GM10266 (cell line): ENCODE data around the gene FAM185A.
"Not testable (repeated sequence)": the region's sequence is repeated elsewhere in the genome, so short reads cannot be mapped to it uniquely, and the experiment has no call there.

Source experiments
- DNase-seq: peaks from one replicate; pipeline ENCODE4 v3.0.0; 2012; ENCODE audit errors: extremely low spot score
- CTCF ChIP-seq: IDR thresholded peaks from 2 replicates; pipeline ENCODE4 v1.5.1; 2012; ENCODE audit warnings: mild to moderate bottlenecking, low read depth; ENCODE audit not compliant: control insufficient read depth, insufficient read depth; ENCODE audit errors: missing control alignments

Gene FAM185A

DNA sequence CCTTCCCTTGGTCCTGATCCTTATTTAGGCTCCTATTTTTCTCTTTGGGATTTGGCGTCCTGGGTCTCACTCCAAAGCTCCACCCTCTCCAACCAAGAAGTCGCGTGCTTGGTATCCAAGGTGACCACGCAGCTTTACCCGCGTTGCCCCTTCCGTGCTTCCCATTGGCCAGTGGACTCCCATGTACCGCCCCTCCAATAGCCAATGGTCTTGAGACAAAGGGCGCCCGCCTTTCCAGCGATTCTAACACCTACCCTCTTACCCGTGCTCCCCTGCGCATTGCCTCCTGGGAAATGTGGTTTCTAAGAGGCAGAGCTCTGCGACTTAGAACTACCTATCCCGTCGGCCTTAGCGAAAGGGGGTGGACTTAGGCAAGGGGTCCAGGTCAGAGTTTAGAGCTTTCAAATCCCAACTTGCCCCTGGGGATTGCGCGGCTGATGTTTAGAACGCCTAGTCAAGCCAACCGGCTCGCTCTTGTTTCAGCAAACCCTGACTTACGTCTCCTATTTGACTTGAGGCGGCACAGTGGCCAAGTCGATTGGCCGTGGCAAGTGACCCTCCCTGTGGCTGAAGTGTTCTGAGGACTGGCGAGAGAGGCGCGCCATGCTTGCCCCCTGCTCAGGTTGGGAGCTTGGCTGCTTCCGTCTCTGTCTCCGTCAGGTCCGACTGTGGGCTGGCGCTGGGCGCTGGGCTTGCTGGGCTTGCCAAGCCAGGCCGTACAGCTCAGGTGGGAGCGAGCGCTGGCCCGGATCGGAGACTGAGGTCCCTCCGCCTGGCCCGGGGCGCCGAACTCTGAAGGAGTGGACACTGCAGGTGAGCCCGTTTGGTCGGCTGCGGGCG lies at the start of gene FAM185A:
Gene FAM185A (plus strand): TSS at position 395 of the 840 bp plus-strand sequence. CDS start 209 bp downstream, at position 604.
- DNase-seq, result peak; percentile 90

GRCh38 chr7:102713011-102713690 lies 35.6 kb upstream of the FAM185A start:
- DNase-seq, result peak; percentile 3

DNA sequence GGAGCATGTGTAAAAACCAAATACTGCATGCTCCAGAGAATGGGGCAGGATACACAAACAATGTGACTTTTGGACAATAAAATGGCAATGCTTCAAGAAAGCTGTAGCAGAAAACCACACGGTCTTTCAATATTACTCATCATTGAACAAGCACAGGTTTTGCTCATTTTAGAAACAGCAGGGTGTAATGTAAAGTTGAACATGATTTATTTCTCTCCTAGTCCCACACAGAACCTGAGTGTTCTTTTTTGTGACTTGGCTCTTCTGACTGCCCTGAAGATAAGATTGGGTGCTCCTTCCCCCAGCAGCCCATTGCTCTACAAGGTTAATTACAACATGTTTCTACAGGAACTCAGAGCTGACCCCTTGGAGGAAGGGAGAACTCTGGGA lies 35.1 kb upstream of the FAM185A start:
- not testable (repeated sequence) for DNase-seq

GRCh38 chr7:102714774-102715522 lies 33.9 kb upstream of the FAM185A start:
- DNase-seq, result not testable (repeated sequence)

DNA sequence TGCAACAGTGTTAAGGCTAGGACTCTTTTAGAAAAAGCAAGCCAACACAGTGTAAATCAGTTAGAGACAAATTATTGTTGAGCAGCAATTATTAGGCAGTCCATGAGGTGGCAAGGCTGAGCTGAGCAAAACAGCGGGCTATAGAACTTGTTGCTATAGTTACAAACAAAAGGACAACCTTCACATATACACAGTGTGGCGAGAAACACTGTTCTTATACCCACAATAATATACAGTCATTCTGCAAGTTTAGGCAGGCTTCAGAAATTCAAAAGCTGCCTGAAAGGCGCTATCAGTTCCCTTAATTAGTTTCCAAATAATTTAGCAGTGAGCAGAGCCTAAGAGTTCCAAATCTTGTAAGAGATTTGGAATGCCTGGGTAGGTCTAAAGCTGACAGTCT lies 33.1 kb upstream of the FAM185A start:
- DNase-seq, result not testable (repeated sequence)

- not testable (repeated sequence) for DNase-seq
Measured at GRCh38 chr7:102718491-102718890, 30.3 kb upstream of the FAM185A start.

DNA sequence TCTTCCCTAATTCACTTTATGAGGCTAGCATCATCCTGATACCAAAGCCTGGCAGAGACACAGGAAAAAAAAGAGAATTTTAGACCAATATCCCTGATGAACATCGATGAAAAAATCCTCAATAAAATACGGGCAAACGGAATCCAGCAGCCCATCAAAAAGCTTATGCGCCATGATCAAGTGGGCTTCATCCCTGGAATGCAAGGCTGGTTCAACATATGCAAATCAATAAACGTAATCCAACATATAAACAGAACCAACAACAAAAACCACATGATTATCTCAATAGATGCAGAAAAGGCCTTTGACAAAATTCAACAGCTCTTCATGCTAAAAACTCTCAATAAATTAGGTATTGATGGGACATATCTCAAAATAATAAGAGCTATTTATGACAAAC lies 22.6 kb upstream of the FAM185A start:
- DNase-seq, result not testable (repeated sequence)

- DNase-seq, result not testable (repeated sequence)
Measured at GRCh38 chr7:102729670-102730069, 19.1 kb upstream of the FAM185A start.

DNA sequence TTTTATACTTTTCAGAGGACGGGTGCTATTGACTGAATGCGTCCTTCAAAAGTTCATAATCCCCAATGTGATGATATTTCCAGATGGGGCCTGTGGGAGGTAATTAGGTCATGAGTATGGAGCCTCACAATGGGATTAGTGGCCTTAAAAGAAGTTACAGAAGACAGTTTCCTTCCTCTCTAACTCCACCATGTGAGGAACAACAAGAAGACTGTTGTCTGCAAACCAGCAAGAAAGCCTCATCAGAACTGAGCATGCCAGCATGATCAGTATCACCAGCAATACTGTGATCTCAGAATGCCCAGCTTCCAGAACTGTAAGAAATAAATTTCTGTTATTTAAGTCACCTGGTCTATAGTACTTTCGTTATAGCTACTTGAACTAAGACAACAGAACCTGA lies 18.4 kb upstream of the FAM185A start:
- not testable (repeated sequence) for DNase-seq

DNA sequence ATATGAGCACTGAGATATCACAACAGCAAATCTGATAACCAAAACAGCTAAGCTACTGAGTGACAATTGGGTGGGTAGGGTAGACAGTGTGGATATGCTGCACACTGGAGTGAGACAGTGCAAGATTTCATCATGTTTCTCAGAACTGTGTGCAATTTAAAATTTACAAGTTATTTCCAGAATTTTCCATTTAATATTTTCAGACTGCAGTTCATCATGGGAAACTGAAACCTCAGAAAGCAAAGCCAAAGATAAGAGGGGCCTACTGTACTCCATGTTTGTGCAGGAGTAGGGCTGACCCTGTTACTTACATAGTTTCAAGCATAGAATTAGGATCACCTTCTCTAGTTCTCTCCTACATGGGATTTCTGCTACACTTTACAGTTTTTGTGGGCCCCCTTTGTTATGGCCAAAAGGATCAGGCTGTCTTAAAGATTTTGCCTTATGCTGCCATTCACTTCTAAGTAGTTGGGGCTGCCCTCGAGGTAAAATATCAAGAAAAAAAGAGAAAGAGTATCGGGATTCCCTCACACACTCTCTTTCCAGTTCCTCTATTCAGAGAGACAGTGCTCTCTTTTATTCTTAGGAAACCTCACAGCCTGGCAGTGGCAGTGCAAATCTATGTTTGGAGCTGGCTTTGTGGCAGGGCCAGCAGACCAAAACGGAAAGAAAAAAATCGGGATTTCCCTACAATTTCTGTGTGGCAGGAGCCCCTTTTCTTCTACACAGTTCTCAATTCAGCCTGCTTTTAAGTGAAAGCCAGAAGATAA lies 6.6 kb upstream of the FAM185A start:
- not testable (repeated sequence) for DNase-seq

DNA sequence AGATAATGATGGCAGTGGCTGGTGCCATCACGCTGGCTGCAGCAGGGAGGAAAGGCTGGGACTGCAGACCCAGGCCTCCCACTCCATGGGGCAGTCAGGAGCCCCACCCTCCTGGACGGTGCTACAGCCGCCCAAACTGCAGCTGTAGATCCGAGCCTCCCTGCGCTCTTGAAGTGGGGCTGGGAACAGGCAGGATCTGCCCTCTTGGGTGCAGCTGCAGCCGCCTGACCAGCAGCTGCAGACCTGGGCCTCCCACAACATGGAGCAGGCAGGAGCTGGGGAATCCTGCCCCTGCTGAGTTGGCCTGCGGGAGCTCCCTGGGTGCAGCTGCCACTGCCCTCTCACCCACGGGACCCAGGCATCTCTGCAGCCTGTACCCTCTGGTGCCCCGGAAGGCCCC lies 4.9 kb upstream of the FAM185A start:
- DNase-seq, result not testable (repeated sequence)

- TF ChIP-seq CTCF, result peak; percentile 28
- DNase-seq, result not testable (repeated sequence)
Measured at GRCh38 chr7:102745494-102746288, 3.1 kb upstream of the FAM185A start.

- not testable (repeated sequence) for DNase-seq
Measured at GRCh38 chr7:102749445-102749786, 617 bp downstream of the FAM185A start.

DNA sequence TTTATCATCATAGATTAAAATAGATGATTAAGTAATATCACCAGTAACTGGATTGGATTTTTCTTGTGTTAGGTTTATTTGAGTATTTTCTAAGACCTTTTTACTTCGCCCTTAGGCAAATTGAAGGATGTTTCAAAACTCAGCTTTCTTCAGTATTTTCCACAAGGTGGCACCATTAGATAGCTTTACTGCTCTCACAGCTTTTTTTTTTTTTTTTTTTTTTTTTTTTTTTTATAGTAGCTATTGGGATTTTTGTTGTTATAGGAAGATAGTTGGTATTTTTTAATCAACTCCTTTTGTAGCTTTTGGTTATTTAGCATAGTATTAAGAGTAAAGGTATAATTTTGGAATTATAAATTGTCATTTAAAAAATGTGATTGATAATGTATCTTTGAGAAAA lies 9.4 kb downstream of the FAM185A start:
- DNase-seq, result not testable (repeated sequence)

DNA sequence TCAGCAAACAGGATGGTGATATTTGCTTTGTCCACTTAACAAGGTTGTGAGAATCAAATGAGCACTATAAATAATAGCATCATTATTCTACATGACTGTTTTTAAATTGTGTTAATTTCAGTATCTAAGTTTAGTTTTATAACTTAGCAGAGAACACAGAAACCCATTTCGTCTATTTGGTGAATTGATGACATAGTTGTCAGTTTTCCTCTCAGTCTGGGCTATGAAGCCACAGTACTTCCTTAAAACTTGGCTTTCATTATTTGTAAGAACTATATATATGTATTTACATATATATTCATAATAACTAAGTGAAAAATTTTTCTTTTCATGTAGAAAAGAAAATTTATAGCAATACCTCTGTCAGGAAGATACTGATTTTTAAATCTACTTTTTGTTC lies 11.1 kb downstream of the FAM185A start:
- DNase-seq, result not testable (repeated sequence)

DNA sequence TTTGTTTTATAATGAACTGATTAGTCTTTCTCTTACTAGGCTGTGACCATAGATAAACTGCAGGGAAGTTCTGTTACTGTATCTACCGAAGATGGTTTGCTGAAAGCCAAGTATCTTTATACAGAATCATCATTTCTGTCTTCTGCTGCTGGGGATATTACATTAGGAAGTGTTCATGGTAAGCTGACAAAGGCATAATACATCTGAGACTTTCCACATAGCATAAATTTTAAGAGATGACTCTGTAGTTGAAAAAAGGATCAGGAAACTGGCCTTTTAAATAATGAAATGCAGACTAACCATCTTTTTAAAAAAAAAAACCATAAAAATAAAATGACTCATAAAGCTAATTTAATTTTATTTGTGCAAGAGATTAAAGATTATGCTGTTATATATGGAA lies 12.4 kb downstream of the FAM185A start:
- DNase-seq, result not testable (repeated sequence)

DNA sequence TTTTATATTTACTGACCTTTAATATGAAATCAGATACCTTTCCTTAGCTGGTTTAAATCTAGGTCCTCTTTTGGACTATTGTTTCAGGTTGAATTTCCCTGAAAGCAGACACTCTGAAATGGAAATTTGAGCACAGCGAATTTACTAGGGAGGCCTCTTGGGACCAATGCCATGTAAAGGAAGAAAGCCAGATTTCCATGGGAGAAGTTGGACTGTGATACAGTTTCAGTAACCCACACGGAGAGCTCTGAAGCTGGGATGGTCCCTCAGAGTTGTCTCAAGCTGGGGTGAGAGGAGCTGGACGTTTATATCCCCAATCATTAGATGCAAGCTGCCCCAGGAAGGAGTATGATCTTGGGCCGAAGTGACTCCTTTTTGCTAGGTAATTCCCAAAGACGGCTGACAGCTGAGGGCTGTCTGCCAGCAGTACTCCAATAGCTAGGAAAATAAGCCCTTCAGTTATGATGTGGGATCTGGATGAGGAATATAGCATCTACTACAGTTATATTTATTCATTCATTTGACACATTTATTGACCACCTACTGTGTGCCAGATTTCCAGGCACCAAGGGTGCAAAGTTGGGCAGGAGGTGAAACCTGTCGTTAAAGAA lies 14.6 kb downstream of the FAM185A start:
- DNase-seq, result not testable (repeated sequence)

DNA sequence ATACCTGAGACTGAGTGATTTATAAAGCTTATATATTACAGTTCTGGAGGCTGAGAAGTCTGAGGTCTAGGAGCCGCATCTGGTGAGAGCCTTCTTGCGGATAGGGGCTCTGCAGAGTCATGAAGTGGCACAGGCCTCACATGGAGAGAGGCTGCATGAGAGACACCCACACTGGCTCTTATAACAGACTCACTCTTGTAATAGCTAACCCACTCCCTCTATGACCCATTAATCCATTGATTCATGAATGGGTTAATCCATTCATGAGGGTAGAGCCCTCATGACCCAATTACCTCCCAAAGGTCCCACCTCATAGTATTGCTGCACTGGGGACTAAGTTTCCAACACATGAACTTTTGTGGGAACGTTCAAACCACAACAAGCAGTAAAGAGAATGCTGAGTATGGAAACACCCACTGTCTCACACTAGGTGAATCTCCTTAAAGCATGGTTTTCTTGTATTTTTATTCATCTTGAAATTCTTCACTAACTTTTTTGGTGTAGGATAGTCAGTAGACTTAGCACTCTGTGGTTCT lies 20.9 kb downstream of the FAM185A start:
- not testable (repeated sequence) for DNase-seq
